Inflammatory macrophage treated with lipopolysaccharide for 4 hours (primary cell): Measurements from ENCODE around the gene C12orf50.
"Not testable (repeated sequence)": the region's sequence is repeated elsewhere in the genome, so short reads cannot be mapped to it uniquely, and the experiment has no call there.

Experiments used
- DNase-seq: peaks from one replicate; pipeline ENCODE4 v3.0.0-alpha.2; 2020

C12orf50 gene, protein sequence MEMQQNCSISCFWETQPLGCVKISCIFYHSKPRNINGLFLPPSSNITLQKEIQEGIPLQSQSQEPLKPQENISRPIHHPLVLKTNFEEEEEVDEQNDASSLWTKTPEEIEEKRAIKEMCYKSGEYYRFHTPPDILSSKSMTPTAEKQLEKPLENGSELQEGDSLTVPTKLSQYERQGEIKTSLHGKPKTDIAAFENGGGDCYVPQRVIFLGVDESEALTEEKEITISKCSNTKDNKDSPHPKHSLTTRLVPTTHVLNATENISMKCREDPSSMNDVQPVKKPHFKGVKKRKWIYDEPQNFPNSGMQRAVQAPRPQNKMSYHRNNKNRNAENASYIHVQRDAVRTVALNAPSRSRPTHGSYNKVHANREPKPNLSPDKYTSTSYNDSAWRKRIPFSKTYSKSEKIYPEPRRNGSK

DNA sequence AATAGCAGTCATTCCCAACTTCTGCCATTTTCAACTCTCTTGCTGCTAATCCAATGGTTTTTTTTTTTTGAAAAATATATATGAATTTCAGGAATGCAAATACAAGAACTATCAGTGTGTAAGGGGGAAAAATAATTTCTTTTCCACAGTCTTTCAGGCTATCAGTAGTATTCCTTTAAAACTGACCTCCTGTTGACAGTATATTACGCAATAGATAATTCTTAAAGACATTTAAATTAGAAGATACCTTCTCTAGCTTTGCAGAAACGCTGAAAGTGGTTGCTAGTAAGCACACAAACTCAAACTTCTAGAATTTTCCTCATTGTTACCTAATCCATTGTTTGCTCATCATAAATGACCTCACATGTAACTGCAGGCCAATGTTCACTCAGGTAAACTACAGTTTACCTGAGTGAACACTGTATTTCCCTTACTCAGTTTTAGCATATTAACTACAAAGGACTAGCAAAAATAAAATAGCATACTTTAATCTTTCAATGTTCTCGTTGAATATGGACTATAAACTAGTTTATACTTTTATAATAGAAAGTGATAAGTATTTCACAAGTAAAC, at the start of gene C12orf50:
Gene C12orf50 (minus strand): TSS at position 309 of the 573 bp plus-strand sequence. CDS start 2,439 bp downstream, outside the sequence.
- no peak for DNase-seq

DNA sequence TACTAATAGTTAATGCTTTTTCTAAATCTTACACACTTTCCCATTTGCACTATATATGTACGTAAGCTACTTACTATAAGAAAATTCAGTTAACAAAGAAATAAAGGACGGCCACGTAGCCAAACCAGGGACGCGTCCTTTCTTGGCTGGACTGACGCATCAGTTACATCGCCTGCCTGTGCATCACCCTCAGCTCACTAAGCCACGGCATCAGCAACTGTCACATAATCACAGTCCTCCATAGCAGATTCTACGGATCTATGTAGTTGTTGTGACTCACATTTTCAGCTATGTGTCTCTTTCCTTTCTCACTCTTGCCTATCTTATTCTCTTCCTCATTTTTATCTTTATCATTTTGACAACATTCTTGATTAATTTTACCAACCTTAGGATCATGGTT, 38.1 kb upstream of the C12orf50 start:
- DNase-seq: no peak

DNA sequence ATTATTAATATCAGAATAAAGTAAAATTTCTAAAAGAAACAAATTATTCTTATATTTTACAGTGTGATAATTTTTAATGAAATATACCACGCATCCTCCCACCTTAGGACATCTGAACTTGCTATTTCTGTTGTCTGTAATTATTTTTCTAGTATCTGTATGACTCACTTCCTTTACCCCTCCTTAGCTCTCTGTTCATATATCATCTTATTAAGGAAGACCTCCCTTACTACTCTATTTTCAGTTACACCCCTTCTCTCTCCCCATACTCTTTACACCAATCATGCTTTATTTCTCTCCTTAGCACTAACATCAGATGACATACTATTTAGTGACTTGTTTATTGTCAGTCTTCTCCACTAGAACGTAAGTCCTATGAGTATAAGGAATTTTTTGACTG, 34.2 kb upstream of the C12orf50 start:
- no peak for DNase-seq

DNA sequence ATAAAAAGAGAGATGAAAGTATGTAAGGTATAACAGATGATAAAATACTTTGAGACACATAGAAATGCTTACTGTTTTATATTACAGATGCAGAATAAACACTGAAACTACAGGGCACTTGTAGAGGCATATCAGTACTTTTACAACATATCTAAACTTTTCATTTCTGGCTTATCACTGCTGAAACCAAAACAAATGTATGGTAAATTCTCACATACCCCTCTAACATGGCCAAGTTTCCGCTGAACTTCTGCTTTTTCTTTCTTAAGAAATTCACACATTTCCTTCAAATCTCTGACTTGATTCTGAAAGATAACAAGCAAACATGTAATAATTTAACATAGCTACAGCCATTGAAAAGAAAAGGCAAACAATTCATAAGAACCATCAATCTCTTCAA, 33.3 kb upstream of the C12orf50 start:
- DNase-seq: no peak

DNA sequence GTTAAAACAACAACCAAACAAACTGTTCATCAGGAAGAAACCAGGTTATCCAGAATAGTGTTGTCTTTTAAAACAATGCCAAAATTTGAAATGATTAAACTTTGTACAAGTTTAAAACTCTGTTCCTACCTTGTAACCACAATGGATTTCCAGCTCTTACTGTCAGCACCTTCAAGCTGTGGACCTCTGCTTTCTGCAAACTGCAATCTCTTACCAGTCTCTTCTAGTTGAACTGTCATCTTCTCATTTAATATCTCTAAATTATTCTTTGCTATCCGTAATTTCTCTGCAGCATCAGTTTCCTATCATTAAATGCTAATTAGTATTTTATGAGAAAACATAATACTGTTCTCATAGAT, 29.5 kb upstream of the C12orf50 start:
- no peak for DNase-seq

DNA sequence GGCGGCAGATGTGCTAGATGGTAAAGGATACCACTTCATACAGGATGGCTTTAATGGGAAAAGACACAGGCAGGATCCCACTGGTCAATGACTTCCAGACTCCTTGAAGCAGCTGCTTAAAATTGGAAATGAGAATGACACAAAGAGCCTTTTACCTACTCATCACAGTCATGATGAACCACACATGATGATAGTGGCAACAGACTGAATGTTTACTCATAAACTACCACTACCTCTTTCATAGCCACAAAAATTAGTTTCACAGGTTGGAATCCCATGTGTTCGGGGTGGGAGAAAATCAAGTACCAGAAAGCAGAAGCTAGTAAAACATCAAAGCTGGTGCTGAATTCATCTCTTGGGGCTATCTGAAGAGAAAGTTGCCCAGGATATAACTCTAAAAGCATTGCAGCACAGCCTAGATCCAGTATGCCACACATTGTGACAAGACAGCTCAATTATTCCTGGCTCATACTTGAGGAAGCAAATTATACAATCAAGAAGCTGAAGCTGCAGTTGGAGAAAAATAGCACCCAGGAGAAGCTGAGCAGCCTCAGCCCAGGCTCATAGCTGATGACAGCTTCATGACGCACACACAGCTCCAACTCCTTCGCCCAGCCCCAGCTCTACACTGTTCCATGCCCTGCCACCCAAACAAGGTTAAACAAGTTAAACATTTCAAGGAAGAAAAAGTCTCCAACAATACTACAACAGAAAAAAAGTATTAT, 29.0 kb upstream of the C12orf50 start:
- DNase-seq: no peak

DNA sequence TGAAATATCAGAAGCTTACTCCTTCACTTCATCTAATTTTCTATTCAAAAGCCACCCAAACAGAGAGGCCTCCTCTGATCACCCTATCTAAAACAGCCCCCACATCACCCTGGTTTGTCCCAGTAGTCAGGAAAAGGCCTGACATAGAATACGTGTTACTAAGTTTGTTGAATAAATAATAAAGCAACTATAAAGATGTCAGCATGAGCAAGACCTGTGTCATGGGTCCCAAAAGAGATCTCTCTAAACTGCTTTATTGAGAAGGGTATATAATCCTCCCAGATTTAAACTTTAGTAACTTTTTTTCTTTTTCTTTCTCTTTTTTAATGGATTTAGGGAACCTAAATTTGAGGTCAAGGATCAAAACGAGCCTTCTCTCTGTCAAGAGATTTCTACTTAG, 27.4 kb upstream of the C12orf50 start:
- no peak for DNase-seq

DNA sequence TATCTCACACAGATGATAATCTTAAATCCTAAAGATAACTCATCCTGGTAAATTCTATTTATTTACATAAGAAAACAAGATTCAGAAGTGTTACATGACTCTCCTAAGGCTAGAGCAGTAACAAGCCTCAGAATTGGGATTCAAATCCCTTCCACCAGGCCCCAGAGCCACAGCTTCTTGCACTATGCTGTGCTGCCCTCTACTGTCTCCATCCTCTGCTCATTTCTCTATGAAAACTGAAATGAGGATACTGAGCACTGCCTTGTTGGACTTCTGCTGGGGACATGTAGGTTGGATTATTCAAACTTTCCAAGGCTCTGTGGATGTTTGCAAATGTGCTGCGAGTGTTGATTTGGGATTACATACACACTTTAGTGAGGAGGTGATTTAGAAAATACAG, 23.5 kb upstream of the C12orf50 start:
- peak; percentile 8 for DNase-seq

DNA sequence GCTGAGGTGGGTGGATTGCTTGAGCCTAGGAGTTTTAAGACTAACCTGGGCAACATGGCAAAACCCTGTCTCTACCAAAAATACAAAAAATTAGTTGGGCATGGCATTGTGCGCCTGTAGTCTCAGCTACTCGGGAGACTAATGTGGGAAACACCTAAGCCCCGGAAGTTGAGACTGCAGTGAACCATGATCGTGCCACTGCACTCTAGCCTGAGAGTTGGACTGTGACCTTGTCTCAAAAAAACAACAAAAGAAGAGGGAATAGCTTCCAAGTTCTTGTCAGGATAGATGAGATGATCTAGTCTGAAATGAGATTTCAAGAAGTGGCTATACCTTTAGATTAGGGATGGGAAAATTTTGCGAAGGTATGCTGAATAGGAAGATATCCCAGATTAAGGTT, 14.8 kb upstream of the C12orf50 start:
- no peak for DNase-seq

DNA sequence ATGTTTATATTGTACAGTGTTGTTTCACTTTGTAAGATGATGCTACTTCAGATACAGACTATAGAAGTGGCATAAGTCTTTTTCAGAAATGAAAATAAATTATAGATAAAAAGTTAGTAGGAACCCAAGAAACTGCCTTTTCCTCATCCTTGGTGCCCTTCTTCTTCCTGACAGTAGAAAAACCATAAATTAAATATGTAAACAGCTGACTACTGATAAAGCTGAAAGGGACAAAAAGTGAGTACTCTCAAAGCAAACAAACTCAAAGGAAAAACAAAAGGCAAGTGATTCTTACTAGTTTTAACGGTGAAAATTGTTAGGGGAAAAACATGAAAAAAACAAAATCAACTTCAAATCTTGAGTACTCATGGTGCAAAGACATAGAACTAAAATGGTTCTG, 8.6 kb upstream of the C12orf50 start:
- DNase-seq: no peak

DNA sequence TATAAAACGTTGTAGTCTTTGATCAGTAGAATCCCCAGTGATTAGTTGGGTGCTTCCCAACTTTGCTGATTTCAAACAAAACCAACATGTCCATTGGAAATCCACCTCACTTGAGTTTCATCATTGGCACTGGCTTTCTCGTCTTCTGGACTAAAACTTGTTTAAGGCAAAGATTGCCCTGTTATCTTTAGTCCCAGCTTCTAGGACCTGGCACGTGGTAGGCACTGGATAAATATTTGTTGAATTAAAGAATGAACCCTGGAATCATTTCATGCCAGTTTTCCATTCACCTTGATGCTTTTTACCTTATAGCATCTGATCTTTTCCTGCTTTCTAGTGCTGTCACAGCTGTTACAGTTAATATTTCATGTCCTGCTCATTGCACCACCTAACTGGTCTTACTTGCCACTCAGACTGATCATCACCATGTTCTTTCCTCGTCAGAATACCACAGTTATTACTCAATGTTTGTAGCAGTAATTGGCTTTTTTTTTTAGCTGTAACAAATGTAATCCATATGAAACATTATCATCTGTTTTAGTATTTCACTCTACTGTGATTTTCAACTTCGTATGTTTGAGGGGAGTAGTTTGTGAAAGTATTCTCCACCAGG, 7.3 kb upstream of the C12orf50 start:
- DNase-seq: peak; percentile 25

DNA sequence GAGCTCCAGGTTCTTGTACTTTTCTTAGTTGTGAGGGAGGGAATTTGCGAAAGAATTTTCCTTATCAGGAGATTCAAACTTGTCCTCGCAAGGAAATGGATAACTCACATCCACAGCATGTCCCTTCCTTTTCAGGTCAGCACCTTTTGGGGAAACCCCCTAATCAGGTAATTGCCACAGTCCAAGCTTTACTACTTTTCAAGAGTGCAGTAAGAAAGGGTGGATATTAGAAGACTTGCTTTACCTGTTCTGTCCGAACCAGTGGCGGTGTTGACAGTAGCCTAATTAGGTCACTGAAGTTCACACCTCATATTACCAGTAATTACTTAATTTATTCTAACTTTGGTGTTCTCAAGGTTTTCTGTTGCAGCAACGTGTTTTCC, 6.7 kb upstream of the C12orf50 start:
- no peak for DNase-seq

DNA sequence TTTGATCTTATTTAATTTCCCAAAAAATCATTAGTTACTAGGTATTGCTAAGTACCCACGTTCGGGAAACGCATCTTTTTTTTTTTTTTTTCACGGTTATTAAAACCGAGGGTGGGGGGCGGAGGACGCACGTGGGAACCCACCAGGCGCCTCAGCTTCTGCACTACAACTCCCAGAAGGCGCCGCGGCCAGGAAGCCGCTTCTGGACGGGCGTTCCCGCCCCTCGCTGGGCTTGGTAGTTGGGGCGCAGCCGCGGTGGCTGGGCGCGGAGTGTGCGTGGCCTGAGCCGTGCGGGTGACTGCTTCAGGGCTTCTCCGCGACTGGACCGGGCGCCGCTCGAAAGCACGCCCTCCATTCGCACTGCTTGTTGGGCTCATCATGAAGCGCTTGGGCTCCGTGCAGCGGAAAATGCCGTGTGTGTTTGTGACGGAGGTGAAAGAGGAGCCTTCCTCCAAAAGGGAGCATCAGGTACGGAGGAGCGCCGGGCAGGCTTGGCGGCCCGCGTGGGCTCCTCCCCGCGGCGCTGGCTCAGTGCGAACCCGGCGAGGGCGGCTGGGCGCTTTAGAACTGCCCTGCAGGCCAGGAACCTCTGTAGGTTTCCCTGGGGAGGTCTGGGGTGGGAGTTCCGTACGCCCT, 6.2 kb upstream of the C12orf50 start:
- peak; percentile 78 for DNase-seq

DNA sequence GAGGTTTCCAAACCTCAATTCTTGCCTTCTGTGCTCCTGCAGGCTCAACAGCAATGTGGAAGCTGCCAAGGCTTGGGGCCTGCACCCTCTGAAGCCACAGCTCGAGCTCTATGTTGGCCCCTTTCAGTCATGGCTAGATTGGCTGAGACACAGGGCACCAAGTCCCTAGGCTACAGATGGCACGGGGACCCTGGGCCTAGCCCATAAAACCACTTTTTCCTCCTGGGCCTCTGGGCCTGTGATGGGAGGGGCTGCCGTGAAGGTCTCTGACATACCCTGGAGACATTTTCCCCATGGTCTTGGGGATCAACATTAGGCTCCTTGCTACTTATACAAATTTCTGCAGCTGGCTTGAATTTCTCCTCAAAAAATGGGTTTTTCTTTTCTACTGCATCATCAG, 2.0 kb upstream of the C12orf50 start:
- DNase-seq: not testable (repeated sequence)

DNA sequence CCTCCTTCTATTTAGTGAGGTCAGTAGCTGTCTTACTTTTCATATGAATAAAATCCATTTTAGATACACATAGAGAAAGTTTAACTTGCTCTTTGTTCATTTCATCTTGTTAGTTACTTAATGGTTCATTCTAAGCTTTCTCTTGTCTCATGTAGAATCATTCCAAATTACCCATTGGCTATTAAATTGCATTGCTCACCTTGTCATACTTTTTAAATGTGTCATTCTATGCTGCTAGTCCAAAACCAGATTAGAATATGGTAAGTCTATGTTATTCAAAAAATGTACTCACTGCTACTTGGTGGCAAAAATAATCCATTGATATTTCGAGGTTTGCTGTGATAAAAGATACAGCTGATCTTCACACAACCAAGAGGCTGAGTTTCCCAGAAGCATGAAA, 3.0 kb downstream of the C12orf50 start:
- DNase-seq: no peak

DNA sequence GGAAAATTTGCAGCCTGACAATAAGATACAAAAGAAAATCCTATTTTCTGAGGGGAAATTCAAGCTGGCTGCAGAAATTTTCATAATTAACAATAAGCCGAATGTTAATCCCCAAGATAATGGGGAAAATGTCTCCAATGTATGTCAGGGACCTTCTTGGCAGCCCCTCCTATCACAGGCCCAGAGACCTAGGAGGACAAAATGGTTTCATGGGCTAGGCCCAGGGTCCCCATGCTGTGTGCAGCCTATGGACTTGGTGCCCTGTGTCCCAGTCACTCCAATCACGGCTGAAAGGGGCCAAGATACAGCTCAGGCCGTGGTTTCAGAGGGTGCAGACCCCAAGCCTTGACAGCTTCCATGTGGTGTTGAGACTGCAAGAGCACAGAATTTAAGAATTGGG, 11.2 kb downstream of the C12orf50 start:
- DNase-seq: no peak

DNA sequence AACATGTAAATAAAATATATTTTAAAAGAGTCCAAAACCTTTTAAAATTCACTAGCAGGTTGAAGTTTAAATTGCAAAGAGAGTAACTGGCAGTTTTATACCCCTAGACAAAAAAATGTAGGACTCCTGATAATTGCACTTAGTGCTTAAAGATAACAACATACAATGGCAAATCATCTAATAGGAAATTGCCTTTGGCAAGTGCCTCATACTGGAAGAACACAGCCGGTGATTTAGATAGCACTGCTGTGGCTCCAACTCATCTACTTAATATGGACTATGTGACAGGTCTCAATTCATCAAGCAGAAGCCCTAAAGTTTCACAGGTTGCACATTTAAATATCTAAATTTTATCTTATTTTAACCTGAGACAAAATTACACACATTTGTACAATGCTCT, 13.4 kb downstream of the C12orf50 start:
- no peak for DNase-seq

DNA sequence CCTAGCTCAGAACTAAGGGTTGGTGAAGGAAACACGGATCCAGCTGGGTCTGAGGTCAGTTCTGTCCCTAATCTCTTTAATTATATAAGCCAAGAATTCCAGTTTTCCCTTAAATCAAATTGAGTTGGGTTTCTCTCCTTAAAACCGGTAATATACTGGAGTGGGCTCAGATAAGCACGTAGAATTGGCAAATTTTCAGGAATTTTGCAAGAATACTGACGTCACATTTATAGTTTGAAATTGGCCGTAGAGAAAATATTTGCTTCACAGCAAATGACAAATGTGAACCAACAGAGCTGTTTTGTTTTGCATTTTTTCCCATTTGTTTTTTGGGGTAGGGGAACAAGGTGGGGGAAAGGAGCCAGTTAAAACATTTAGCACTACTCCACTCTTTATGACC, 17.4 kb downstream of the C12orf50 start:
- DNase-seq: no peak

DNA sequence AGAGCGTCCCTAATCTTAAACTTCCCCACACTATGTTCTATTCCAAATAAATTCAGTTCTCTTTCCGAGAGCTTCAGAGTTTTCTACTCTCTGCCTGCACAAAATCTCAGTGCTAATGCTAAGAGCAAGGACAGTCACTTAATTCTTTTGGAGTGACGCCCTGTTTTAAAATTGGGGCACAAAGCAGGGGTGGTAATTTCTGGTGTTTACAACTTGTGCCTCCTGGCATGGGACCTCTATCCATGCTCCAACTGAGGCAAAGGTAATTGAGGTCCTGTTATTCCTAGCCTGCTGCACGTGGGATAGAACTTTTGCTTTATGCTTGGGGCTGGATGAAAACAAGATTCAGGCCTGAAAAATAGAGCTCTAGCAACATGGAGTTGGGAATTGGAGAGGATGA, 22.9 kb downstream of the C12orf50 start:
- no peak for DNase-seq

DNA sequence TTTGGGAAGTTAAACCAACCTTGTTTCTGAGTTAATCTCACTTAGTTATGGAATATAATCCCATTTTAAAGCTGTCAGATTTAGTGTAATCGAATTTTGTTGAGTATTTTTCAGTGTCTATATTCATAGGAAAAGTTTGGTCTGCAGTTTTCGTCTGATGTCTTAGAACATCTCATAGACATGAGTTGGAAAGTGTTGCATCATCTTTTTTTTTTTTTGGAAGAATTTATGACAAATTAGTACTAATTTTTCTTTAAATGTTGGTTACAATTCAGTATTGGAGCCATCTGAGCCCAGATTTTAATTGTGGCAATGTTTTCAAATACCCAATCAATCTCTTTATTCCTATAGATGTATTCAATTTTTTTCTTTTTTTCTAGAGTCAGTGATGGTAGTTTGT, 27.9 kb downstream of the C12orf50 start:
- no peak for DNase-seq

DNA sequence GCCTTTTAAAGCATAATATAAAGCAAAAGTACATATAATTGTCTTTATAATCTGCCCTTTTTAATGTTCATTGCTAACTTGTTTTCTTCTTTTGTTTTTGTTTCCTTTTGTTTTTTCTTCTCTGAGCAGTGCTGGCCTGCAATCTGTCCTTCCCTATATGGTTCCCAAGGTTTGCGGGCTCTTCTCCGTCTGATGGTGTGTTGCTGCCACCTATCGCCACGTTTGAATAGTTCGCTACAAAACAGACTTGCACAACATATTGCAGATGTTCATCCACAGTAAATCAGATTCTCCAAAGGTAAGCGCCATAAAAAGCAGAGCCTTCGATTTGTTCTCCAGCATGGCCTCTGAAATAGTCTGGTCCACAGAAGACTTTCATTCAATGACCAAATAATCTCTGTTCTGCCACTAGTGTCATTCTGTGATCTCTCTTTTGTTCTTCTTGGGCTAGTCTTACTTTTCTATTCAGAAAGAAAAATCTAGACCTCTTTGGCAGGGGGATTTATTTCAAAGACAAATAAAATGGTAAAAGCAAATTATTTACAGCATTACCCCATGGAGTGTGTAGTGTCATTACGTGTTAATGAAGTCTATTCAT, 33.5 kb downstream of the C12orf50 start:
- DNase-seq: peak; percentile 57

DNA sequence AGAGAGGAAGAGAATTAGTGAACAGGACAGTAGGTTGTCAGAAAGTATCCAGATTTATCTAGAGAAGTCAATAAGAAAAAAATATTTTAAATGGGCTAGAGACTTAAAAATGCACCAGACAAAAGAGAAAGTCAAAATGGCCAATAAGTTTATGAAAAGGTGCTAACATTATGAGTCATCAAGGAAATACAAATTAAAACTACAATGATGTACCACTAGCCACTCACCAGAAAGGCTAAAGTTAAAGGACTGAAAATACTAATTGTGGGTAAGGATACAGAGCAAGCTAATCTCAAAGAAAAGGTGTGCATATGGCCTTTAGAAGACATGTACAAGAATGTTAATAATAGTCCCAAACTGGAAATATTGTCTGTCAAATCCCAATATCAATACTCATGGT, 37.7 kb downstream of the C12orf50 start:
- DNase-seq: no peak

DNA sequence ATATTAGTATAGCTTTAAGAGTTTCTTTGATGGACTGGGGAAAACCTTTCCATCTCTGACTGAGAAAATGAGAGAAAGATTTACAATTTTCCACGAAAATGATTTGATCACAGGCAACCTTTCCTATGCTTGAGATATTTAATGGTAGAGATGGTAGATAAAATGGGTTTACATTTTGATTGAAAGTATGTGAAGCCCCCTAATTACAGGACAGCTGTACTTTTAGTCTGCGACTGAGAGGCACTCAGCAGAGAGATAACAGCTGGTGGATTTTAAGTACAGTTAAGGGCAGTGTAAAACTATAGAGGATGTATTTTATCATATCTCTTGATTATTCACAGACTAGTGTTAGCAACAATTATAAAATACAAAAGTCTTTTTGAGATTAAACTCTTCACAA, 40.7 kb downstream of the C12orf50 start:
- no peak for DNase-seq
